H1 (cell line): ENCODE results near the gene PROZ. TPM values are rescaled to one million over a fixed set of nuclear protein-coding genes. Genes with fewer than 3 reads are reported as not detected.

Experiments used
- CTCF ChIA-PET: fragments of 300-600 bp; sonication (Branson Sonifier 250); formaldehyde crosslinking; loops from one replicate; lab custom pipeline; 2021; ENCODE audit not compliant: partially characterized antibody; lab: Charles Lee
- POLR2A ChIA-PET: fragments of 300-600 bp; sonication (Branson Sonifier 250); formaldehyde crosslinking; loops from one replicate; lab custom pipeline; 2021; ENCODE audit warnings: inconsistent platforms; ENCODE audit not compliant: partially characterized antibody; lab: Charles Lee
- DNase-seq, 2 experiments: peaks; one replicate each; pipeline versions ENCODE4 v3.0.0 to v3.0.0-alpha.2; 2010 to 2022; ENCODE audit warnings: low spot score in 2 of 2, low read depth in 1 of 2, mixed read lengths in 1 of 2
- FAIRE-seq: peaks from 2 replicates; lab custom pipeline; 2011; peaks lifted over from hg19 to GRCh38; lab: Jason Lieb, UNC
- H2AFZ ChIP-seq: 2 replicates; pipeline ENCODE4 v1.8.1; 2012; ENCODE audit warnings: low read length, inconsistent platforms
- H2AK5ac ChIP-seq: 2 replicates; pipeline ENCODE4 v1.6.1; 2013; ENCODE audit warnings: low read depth, low read length
- H2BK120ac ChIP-seq: replicated peaks from 2 replicates; pipeline ENCODE3; 2013; ENCODE audit warnings: low read depth, low read length, inconsistent platforms
- H2BK12ac ChIP-seq: 2 replicates; pipeline ENCODE4 v1.6.1; 2013; ENCODE audit warnings: low read depth, low read length
- H2BK15ac ChIP-seq: 2 replicates; pipeline ENCODE4 v1.6.1; 2013; ENCODE audit warnings: low read length
- H2BK20ac ChIP-seq: 2 replicates; pipeline ENCODE4 v1.6.1; 2013; ENCODE audit warnings: low read length
- H2BK5ac ChIP-seq: 2 replicates; pipeline ENCODE4 v1.6.1; 2013; ENCODE audit warnings: low read depth, low read length
- H3K14ac ChIP-seq: 2 replicates; pipeline ENCODE4 v1.6.1; 2013; ENCODE audit warnings: inconsistent platforms; ENCODE audit not compliant: insufficient read length
- H3K18ac ChIP-seq: 2 replicates; pipeline ENCODE4 v1.6.1; 2013; ENCODE audit warnings: low read length; ENCODE audit errors: extremely low read depth
- H3K23ac ChIP-seq: 2 replicates; pipeline ENCODE4 v1.6.1; 2013; ENCODE audit warnings: inconsistent platforms; ENCODE audit not compliant: insufficient read length
- H3K23me2 ChIP-seq: 2 replicates; pipeline ENCODE4 v1.6.1; 2013; ENCODE audit warnings: low read depth, low read length
- H3K27ac ChIP-seq: 2 replicates; pipeline ENCODE4 v1.6.1; 2011; ENCODE audit warnings: low read depth, low read length, inconsistent platforms
- H3K27me3 ChIP-seq, 4 experiments: replicated peaks in 1 of 4; 1 replicate in 1 of 4; 2 replicates in 3 of 4; pipeline versions ENCODE4 v1.6.1 to v1.8.1; 2011 to 2013; ENCODE audit warnings: low read length in 3 of 4, mild to moderate bottlenecking in 3 of 4, inconsistent platforms in 2 of 4, mixed read lengths in 2 of 4, moderate library complexity in 1 of 4; ENCODE audit not compliant: control insufficient read depth in 3 of 4, insufficient read depth in 3 of 4; ENCODE audit errors: extremely low read depth in 1 of 4
- H3K36me3 ChIP-seq, 4 experiments: 2 replicates each; pipeline versions ENCODE4 v1.6.1 to v1.8.1; 2011 to 2013; ENCODE audit warnings: mild to moderate bottlenecking in 4 of 4, low read length in 3 of 4, moderate library complexity in 2 of 4, control low read depth in 1 of 4, inconsistent platforms in 1 of 4; ENCODE audit not compliant: insufficient read depth in 4 of 4, control insufficient read depth in 2 of 4
- H3K4ac ChIP-seq: replicated peaks from 2 replicates; pipeline ENCODE3; 2013; ENCODE audit warnings: low read length, low read depth, mixed read lengths, inconsistent platforms; ENCODE audit not compliant: insufficient read length
- H3K4me1 ChIP-seq, 4 experiments: replicated peaks in 1 of 4; 1 replicate in 1 of 4; 2 replicates in 3 of 4; pipeline versions ENCODE4 v1.6.1 to v1.8.1; 2011 to 2013; ENCODE audit warnings: low read length in 3 of 4, inconsistent platforms in 2 of 4, mixed read lengths in 1 of 4; ENCODE audit not compliant: insufficient read depth in 4 of 4, control insufficient read depth in 3 of 4
- H3K4me2 ChIP-seq, 2 experiments: 2 replicates each; pipeline versions ENCODE4 v1.6.1 to v1.8.1; 2011 to 2013; ENCODE audit warnings: low read depth in 2 of 2, low read length in 2 of 2, control low read depth in 1 of 2, inconsistent platforms in 1 of 2, mild to moderate bottlenecking in 1 of 2; ENCODE audit not compliant: insufficient read depth in 1 of 2
- H3K4me3 ChIP-seq, 4 experiments: fragments of 200-600, 300-600 bp in 1 of 4; sonication (generic), shearing (Covaris generic), sonication (Bioruptor Twin) in 1 of 4; 2 replicates each; pipeline versions ENCODE4 v1.5.1 to v1.8.1; 2011 to 2016; ENCODE audit warnings: low read length in 4 of 4, low read depth in 3 of 4, control low read depth in 2 of 4, inconsistent platforms in 2 of 4, mild to moderate bottlenecking in 2 of 4, mixed read lengths in 1 of 4, moderate library complexity in 1 of 4; ENCODE audit not compliant: insufficient read depth in 2 of 4; ENCODE audit errors: extremely low read depth in 1 of 4
- H3K56ac ChIP-seq: replicated peaks from 2 replicates; pipeline ENCODE3; 2013; ENCODE audit warnings: low read depth, mild to moderate bottlenecking, mixed read lengths, low read length, inconsistent platforms; ENCODE audit not compliant: insufficient read length
- H3K79me1 ChIP-seq: 2 replicates; pipeline ENCODE4 v1.6.1; 2013; ENCODE audit warnings: low read depth, low read length, control low read depth
- H3K79me2 ChIP-seq, 2 experiments: 2 replicates each; pipeline versions ENCODE4 v1.6.1 to v1.8.1; 2012 to 2013; ENCODE audit warnings: low read length in 2 of 2, mild to moderate bottlenecking in 2 of 2, inconsistent platforms in 1 of 2; ENCODE audit not compliant: insufficient read depth in 2 of 2, control insufficient read depth in 1 of 2
- H3K9ac ChIP-seq, 4 experiments: replicated peaks in 1 of 4; 1 replicate in 1 of 4; 2 replicates in 3 of 4; pipeline versions ENCODE4 v1.6.1 to v1.8.1; 2011 to 2013; ENCODE audit warnings: low read depth in 3 of 4, low read length in 3 of 4, control low read depth in 2 of 4, mild to moderate bottlenecking in 2 of 4, moderate library complexity in 2 of 4, inconsistent platforms in 1 of 4; ENCODE audit errors: extremely low read depth in 1 of 4
- H3K9me3 ChIP-seq, 2 experiments: 2 replicates each; pipeline versions ENCODE4 v1.6.1 to v1.8.1; 2012 to 2013; ENCODE audit warnings: mild to moderate bottlenecking in 2 of 2, moderate library complexity in 2 of 2, control low read depth in 1 of 2, inconsistent platforms in 1 of 2, low read depth in 1 of 2, low read length in 1 of 2, mixed read lengths in 1 of 2; ENCODE audit not compliant: insufficient read depth in 2 of 2
- H4K20me1 ChIP-seq, 2 experiments: replicated peaks in 1 of 2; 2 replicates each; pipeline versions ENCODE3 to v1.8.1; 2011 to 2013; ENCODE audit warnings: inconsistent platforms in 2 of 2, low read length in 2 of 2, mild to moderate bottlenecking in 1 of 2; ENCODE audit not compliant: insufficient read depth in 2 of 2, control insufficient read depth in 1 of 2
- H4K5ac ChIP-seq: 2 replicates; pipeline ENCODE4 v1.6.1; 2013; ENCODE audit warnings: low read length, low read depth, mixed read lengths, inconsistent platforms; ENCODE audit not compliant: insufficient read length
- H4K8ac ChIP-seq: 2 replicates; pipeline ENCODE4 v1.8.0; 2013; ENCODE audit warnings: mild to moderate bottlenecking, moderate library complexity, low read length, inconsistent platforms; ENCODE audit not compliant: insufficient read depth; ENCODE audit errors: extremely low read depth
- H4K91ac ChIP-seq: replicated peaks from 2 replicates; pipeline ENCODE3; 2013; ENCODE audit warnings: low read length, mixed read lengths, inconsistent platforms; ENCODE audit not compliant: insufficient read length
- BACH1 ChIP-seq: IDR thresholded peaks from 2 replicates; pipeline ENCODE4 v1.6.1; 2012; ENCODE audit warnings: low read length, improper control_type of control experiment
- BCL11A ChIP-seq, 2 experiments: IDR thresholded peaks; one replicate each; pipeline ENCODE4 v1.6.1; 2011; ENCODE audit warnings: low read depth in 2 of 2, low read length in 2 of 2, mild to moderate bottlenecking in 2 of 2
- CEBPB ChIP-seq: IDR thresholded peaks from 2 replicates; pipeline ENCODE4 v1.6.1; 2012; ENCODE audit warnings: low read depth, low read length
- CHD2 ChIP-seq: IDR thresholded peaks from 2 replicates; pipeline ENCODE4 v1.6.1; 2012; ENCODE audit warnings: low read length, improper control_type of control experiment
- CREB1 ChIP-seq: IDR thresholded peaks from 2 replicates; pipeline ENCODE4 v1.6.1; 2012; ENCODE audit warnings: inconsistent platforms
- CTBP2 ChIP-seq: IDR thresholded peaks from 2 replicates; pipeline ENCODE4 v1.7.0; 2011; ENCODE audit warnings: borderline replicate concordance, mild to moderate bottlenecking, moderate library complexity, mixed read lengths, low read length; ENCODE audit not compliant: insufficient read depth, insufficient read length
- GABPA ChIP-seq: IDR thresholded peaks from 2 replicates; pipeline ENCODE4 v1.6.1; 2011; ENCODE audit warnings: mild to moderate bottlenecking, low read length, moderate library complexity, borderline replicate concordance; ENCODE audit not compliant: insufficient read depth
- KDM1A ChIP-seq: fragments of 200-600, 300-600 bp; sonication (generic); IDR thresholded peaks from 2 replicates; pipeline ENCODE4 v1.7.1; 2016; ENCODE audit warnings: mild to moderate bottlenecking, low read length, borderline replicate concordance
- MAFK ChIP-seq: IDR thresholded peaks from 2 replicates; pipeline ENCODE4 v1.6.1; 2012; ENCODE audit warnings: low read depth, mild to moderate bottlenecking, improper control_type of control experiment, low read length
- POLR2AphosphoS5 ChIP-seq: IDR thresholded peaks from 2 replicates; pipeline ENCODE4 v1.6.1; 2011; ENCODE audit warnings: low read depth, low read length
- SAP30 ChIP-seq: fragments of 300-600 bp; sonication (generic); IDR thresholded peaks from 2 replicates; pipeline ENCODE4 v1.7.1; 2012; ENCODE audit warnings: low read length, moderate library complexity, mild to moderate bottlenecking, inconsistent platforms; ENCODE audit not compliant: insufficient read depth, insufficient replicate concordance
- SIRT6 ChIP-seq: IDR thresholded peaks from one replicate; pipeline ENCODE4 v1.7.1; 2012; ENCODE audit warnings: low read length, inconsistent platforms
- TEAD4 ChIP-seq: IDR thresholded peaks from 2 replicates; pipeline ENCODE4 v1.6.1; 2012; ENCODE audit warnings: low read depth, low read length, inconsistent platforms, mixed read lengths
- WGBS, 2 experiments: shearing (Covaris generic) in 1 of 2; methylation state at CpG; one replicate each; pipeline versions ENCODE4 v1.1.6 to v1.1.7; 2013 to 2015; ENCODE audit warnings: low lambda C conversion rate in 2 of 2, mixed read lengths in 2 of 2, inconsistent platforms in 1 of 2, low coverage in 1 of 2, missing lambda C conversion rate in 1 of 2; ENCODE audit not compliant: insufficient replicate concordance in 2 of 2, insufficient coverage in 1 of 2, insufficient read length in 1 of 2; ENCODE audit errors: extremely low coverage in 1 of 2, missing lambda C conversion rate in 1 of 2; 5-methylcytosine and 5-hydroxymethylcytosine counted together
- polyA plus RNA-seq, 7 experiments: library from polyadenylated mRNA; depleted of rRNA in 3 of 7; stranded (reverse) in 5 of 7; unstranded in 2 of 7; fragments of >200 nt in 5 of 7; fragments of 200-250 nt in 2 of 7; gene quantifications; 1 replicate in 5 of 7; 2 replicates in 1 of 7; 4 replicates in 1 of 7; pipeline versions ENCODE4 v1.2.1 to v1.2.3, GENCODE V29; 2011 to 2013; ENCODE audit warnings: missing spikeins in 2 of 7, mixed read lengths in 2 of 7
- total RNA-seq: library from RNA; stranded (reverse); fragmentation: NEBNext Ultra II Directional; extraction: Animal tissue kit (Norgen Biotek cat#: 25700); gene quantifications from 2 replicates; pipeline ENCODE4 v1.2.1, GENCODE V29; 2021
- TF ChIP-seq, protein P1 (sequence below): IDR thresholded peaks from 2 replicates; pipeline ENCODE4 v1.6.1; 2012; ENCODE audit warnings: inconsistent platforms
- TF ChIP-seq, protein P2 (sequence below): IDR thresholded peaks from 2 replicates; pipeline ENCODE4 v1.6.1; 2011; ENCODE audit warnings: low read depth, mild to moderate bottlenecking, low read length; ENCODE audit not compliant: insufficient read depth

Gene PROZ
- total and polyA plus RNA-seq, 2 of the 8 experiments (the other 6 are each of a cell fraction or from before 2014, with no cell fraction given), result not detected

DNA sequence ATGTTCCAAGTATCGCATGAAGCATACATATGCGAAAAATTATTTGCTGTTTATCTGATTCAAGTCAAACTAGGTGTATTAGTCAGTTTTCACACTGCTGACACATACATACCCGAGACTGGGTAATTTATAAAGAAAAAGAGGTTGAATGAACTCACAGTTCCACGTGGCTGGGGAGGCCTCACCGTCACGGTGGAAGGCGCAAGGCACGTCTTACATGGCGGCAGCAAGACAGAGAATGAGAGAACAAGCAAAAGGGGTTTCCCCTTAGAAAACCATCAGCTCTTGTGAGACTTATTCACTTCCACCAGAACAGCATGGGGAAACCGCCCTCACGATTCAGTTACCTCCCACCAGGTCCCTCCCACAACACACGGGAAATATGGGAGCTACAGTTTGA lies 13.0 kb upstream of the PROZ start:
- H3K14ac ChIP-seq, result no peak overlapping the region
- H3K23ac ChIP-seq, result no peak overlapping the region
- H3K4me1 ChIP-seq, result no peaks in the 10 kb centered on the region; a peak in 1 of 7 replicates
- H4K8ac ChIP-seq, result no peak overlapping the region
- no peaks in the 10 kb centered on the region for H3K36me3 ChIP-seq
- ChIA-PET POLR2A (no interaction called here), CTCF (interaction anchor here (2.7 to 2.9 kb wide), 2 partner anchors 14 to 60 kb away, joined by 7 to 9 read pairs; no protein-coding TSS in a partner anchor)
- H3K9ac ChIP-seq, result no peak overlapping the region
- H2AFZ ChIP-seq, result no peak overlapping the region
- no peak overlapping the region for H3K4ac ChIP-seq
- H2AK5ac ChIP-seq, result no peak overlapping the region
- H4K5ac ChIP-seq, result no peak overlapping the region
- no peaks in the 10 kb centered on the region for H4K20me1 ChIP-seq
- DNase-seq, result no peak
- no peak overlapping the region for H3K18ac ChIP-seq
- no peaks in the 10 kb centered on the region for H3K9me3 ChIP-seq
- H3K4me3 ChIP-seq, result no peak overlapping the region
- 90% methylated on average over 12 of the region's 12 CpGs; no CpG with 5 or more reads in 1 of the 2 experiments for WGBS, 2 experiments
- H2BK5ac ChIP-seq, result no peak overlapping the region
- no peak overlapping the region for H2BK12ac ChIP-seq
- H3K56ac ChIP-seq, result no peak overlapping the region
- no peaks in the 10 kb centered on the region for H3K79me1 ChIP-seq
- no peak overlapping the region for H2BK15ac ChIP-seq
- H3K23me2 ChIP-seq, result no peaks in the 10 kb centered on the region
- no peaks in the 10 kb centered on the region for H3K79me2 ChIP-seq
- no peak overlapping the region for H3K4me2 ChIP-seq
- no peak overlapping the region for H3K27ac ChIP-seq
- no peak overlapping the region for H4K91ac ChIP-seq
- FAIRE-seq, result no peak
- H3K27me3 ChIP-seq, result no peaks in the 10 kb centered on the region; a peak in 1 of 7 replicates
- no peak overlapping the region for H2BK120ac ChIP-seq
- no peak overlapping the region for H2BK20ac ChIP-seq
- TF ChIP-seq BCL11A (IDR thresholded peaks at IDR 0.05; ENCODE audit: low read depth in 2 of 2, low read length in 2 of 2) (no peak), MAFK (no peak), KDM1A (no peak), CEBPB (no peak), POLR2AphosphoS5 (no peak), CTBP2 (no peak), TEAD4 (no peak), CREB1 (no peak), BACH1 (no peak), SAP30 (no peak), SIRT6 (no peak), CHD2 (no peak), GABPA (no peak)
- TF ChIP-seq, protein P1, sequence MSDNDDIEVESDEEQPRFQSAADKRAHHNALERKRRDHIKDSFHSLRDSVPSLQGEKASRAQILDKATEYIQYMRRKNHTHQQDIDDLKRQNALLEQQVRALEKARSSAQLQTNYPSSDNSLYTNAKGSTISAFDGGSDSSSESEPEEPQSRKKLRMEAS, result no peak
- TF ChIP-seq, protein P2, sequence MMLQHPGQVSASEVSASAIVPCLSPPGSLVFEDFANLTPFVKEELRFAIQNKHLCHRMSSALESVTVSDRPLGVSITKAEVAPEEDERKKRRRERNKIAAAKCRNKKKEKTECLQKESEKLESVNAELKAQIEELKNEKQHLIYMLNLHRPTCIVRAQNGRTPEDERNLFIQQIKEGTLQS, result no peak
